Chondrocyte (in vitro differentiated cells): ENCODE data around the gene NGEF. TPM values are rescaled to one million over a fixed set of nuclear protein-coding genes. Genes with fewer than 3 reads are reported as not detected.

ENCODE experiments used
- DNase-seq: peaks from one replicate; pipeline ENCODE4 v3.0.0; 2021; ENCODE audit warnings: mixed read lengths, low spot score
- H3K27ac Mint-ChIP-seq: one replicate; pipeline ENCODE4 v1.8.0; 2021; ENCODE audit warnings: mild to moderate bottlenecking, moderate library complexity, mixed read lengths; ENCODE audit not compliant: unreplicated experiment
- H3K27me3 Mint-ChIP-seq: 2 replicates; pipeline ENCODE4 v1.8.0; 2021; ENCODE audit warnings: low read depth, mixed read lengths
- H3K36me3 Mint-ChIP-seq: 2 replicates; pipeline ENCODE4 v1.8.0; 2021; ENCODE audit warnings: low read depth, mixed read lengths
- H3K4me1 Mint-ChIP-seq: 2 replicates; pipeline ENCODE4 v1.8.0; 2021; ENCODE audit warnings: low read depth, mild to moderate bottlenecking, mixed read lengths
- H3K4me3 Mint-ChIP-seq: one replicate; pipeline ENCODE4 v1.8.0; 2021; ENCODE audit warnings: mild to moderate bottlenecking, moderate library complexity, mixed read lengths; ENCODE audit not compliant: unreplicated experiment
- H3K9me3 Mint-ChIP-seq: 2 replicates; pipeline ENCODE4 v1.8.0; 2021; ENCODE audit warnings: low read depth, mixed read lengths
- total RNA-seq: library from RNA; stranded (reverse); gene quantifications from 3 replicates; pipeline ENCODE4 v1.2.1, GENCODE V29; 2021
- TF ChIP-seq, protein P1 (sequence below): fragments of 200-600 bp; sonication (generic); IDR thresholded peaks from 2 replicates; pipeline ENCODE4 v1.5.0; 2021; ENCODE audit warnings: antibody characterized with exemption, mild to moderate bottlenecking, moderate library complexity

NGEF gene
- total RNA-seq, 1 donor from 2014 or later = 0.10 TPM

DNA sequence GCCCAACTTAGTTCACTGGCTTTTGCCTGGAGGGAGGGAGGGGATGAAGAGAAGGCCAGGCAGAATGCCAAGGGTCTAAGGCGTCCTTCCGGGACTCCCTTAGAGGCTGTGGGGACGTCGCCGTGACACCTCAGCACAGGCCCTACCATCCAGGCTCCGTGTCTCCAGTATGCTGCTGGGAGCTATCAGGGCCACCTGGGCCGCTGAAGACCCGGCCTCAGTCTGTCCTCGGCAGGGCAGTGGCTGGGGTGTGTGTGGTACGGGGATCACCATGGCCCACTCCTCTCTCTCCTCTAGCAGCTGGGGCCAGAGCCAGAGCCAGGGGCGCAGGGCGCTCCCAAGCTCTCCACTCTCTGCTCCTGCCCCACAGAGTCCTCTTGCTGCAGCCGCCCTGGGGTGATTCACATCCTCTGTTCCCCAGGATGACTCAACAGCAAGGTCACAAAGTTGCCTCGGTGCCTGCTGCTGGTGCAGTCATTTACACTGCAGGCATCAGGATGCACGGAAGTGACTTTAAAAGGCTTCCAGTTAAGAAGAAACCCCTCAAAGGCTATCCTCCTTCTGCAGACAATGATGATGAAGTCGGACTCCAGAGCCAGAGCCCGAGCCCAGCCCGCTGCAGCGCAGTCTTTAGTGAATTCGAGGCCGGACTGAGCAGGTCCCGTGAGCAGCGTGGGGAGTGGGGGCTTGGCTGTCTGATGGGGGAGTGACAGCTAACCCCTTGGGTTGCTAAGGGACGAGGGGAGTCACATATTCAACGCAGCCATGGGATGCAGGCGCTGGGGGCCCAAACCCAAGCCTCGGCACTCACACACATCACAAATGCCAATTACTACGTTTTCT is 111.1 kb downstream of the NGEF start:
- no peak overlapping the region for H3K4me3 Mint-ChIP-seq
- no peak for DNase-seq
- TF ChIP-seq, protein P1, sequence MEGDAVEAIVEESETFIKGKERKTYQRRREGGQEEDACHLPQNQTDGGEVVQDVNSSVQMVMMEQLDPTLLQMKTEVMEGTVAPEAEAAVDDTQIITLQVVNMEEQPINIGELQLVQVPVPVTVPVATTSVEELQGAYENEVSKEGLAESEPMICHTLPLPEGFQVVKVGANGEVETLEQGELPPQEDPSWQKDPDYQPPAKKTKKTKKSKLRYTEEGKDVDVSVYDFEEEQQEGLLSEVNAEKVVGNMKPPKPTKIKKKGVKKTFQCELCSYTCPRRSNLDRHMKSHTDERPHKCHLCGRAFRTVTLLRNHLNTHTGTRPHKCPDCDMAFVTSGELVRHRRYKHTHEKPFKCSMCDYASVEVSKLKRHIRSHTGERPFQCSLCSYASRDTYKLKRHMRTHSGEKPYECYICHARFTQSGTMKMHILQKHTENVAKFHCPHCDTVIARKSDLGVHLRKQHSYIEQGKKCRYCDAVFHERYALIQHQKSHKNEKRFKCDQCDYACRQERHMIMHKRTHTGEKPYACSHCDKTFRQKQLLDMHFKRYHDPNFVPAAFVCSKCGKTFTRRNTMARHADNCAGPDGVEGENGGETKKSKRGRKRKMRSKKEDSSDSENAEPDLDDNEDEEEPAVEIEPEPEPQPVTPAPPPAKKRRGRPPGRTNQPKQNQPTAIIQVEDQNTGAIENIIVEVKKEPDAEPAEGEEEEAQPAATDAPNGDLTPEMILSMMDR = no peak

DNA sequence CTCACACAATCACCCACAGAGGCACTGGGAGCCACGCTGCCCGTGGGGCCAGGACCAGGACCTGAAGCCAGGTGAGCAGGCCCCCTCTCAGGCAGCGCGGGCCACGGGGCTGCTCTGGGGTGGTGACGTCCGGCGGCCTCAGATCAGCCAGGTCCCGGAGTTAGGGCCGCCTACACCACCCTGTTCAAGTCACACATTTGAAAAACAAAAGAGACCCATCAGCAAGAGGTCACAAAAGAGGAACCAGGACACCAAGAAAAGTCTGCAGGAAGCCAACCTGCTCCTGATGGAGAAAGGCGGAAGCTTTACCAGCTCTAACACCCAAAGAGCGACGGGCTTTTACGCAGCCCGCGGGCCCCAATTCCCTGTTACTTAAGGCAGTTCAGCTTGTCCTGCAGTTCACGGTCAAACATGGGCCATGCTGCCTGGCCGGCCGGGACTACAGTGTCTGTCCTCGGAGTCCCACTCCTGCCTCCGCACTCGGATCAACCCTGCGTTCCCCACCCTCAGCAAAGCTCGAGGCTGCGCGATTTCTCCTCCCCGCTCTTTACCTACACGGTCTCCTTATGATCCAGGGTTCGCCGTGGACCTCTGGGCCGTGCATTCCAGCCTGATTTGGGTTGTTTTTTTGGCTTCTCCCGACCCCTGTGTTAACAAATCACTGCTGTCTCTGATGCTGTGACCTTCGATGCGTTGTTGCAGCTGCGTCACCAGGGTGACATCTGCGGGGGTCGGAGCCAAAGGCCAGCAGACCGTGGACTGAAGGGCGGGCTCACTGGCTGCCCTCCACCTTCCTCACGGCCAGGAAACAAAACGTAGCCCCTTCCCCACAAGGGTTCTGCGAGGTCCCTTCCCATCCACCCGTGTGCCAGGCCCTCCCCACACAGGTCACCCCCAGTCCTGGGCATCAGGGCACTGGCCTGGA is 112.0 kb downstream of the NGEF start:
- Mint-ChIP-seq H3K4me3 (no peak overlapping the region), H3K9me3 (no peaks in the 10 kb centered on the region), H3K36me3 (no peaks in the 10 kb centered on the region), H3K27me3 (no peaks in the 10 kb centered on the region), H3K4me1 (peaks cover 11% of the 10 kb centered on the region), H3K27ac (no peak overlapping the region)
- DNase-seq = no peak
- TF ChIP-seq, protein P1 = no peak

More for the DNA sequence above, 111.1 kb downstream of the NGEF start:
- H3K9me3 Mint-ChIP-seq = no peaks in the 10 kb centered on the region
- H3K4me1 Mint-ChIP-seq = peaks cover 11% of the 10 kb centered on the region
- no peaks in the 10 kb centered on the region for H3K36me3 Mint-ChIP-seq
- H3K27ac Mint-ChIP-seq = peak overlapping the region; percentile 83
- H3K27me3 Mint-ChIP-seq = no peaks in the 10 kb centered on the region

DNA sequence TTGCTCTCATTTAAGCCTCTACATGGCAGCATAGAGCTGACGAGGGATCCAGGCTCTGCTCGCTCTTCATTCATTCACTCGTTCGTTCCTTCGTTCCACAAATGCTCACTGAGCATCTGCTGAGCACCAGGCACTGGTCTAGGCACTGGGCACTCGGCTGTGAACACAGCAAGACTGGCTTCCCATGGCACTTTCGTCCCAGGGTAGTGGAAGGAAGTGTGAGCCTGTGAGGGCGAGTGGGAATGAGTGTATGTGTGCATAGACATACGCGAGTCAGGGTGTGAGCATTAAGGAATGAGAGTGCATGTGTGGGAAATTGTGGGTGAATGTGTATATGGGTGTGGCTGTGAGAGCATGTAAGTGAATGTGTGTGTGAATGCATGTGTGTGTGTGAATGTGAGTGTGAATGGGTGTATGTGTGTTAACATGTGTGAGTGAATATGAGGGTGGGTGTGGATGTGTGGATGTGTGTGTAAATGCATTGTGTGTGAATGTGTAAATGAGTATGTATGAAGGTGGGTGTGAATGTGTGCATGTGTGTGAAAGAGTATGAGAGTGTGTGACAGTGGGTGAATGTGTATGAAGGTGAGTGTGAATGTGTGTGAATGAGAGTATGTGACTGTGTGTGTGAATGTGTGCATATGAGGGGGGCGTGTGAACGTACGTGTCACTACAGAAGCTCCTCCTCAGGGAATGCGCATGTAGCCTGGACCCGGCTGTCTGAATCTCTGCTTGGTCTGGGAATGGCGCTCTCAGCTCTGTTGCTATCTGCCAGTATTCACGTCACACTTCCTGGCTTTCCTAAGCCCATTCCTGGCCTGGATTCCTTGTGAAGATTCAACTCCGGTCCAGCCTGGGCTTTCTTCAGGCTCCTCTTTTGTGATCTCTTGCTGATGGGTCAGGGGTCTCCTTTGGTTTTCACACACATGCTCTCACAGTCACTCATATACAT is 114.2 kb downstream of the NGEF start:
- TF ChIP-seq, protein P1 = no peak
- Mint-ChIP-seq H3K4me1 (peaks cover 11% of the 10 kb centered on the region), H3K4me3 (no peak overlapping the region), H3K27ac (no peak overlapping the region), H3K27me3 (no peaks in the 10 kb centered on the region), H3K36me3 (no peaks in the 10 kb centered on the region), H3K9me3 (no peaks in the 10 kb centered on the region)
- no peak for DNase-seq

DNA sequence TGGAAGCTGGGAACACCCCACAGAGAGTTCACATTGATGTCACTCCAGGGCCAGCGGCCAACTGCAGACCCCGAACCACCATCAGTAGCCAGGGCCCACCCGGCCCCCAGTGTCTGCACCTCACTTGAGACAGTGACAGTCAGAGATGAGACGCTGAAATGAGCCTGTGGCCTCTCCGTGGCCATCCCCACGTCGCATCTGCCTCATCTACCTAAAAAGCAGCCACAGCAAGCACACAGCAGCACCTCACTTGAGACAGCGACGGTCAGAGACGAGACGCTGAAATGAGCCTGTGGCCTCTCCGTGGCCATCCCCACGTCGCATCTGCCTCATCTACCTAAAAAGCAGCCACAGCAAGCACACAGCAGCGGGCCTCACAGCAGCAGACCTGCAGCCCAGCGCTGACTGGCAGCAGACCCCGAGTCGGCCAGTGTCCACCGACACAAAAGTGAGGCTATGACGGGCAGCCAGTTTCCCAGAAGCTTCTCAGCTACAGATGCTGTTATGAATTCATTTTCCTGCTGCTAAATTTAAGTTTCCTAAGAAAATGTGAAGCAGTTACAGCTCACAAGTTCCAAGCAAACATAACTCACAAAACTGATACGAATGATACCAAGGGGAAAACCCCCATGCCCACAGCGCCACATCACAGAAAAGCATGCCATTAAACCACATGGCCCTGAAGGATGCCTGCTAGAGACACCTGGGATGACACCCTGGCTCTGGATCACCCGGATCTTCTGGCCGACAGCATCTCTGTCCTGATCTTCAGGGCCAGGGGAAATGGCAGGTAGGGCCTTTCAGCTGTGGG is 115.3 kb downstream of the NGEF start:
- no peaks in the 10 kb centered on the region for H3K36me3 Mint-ChIP-seq
- peaks cover 11% of the 10 kb centered on the region for H3K4me1 Mint-ChIP-seq
- no peaks in the 10 kb centered on the region for H3K9me3 Mint-ChIP-seq
- DNase-seq = no peak
- H3K27me3 Mint-ChIP-seq = no peaks in the 10 kb centered on the region
- H3K27ac Mint-ChIP-seq = no peak overlapping the region
- no peak overlapping the region for H3K4me3 Mint-ChIP-seq
- TF ChIP-seq, protein P1 = no peak
